ENCODE data around the gene SPTLC3. TPM values are rescaled to one million over a fixed set of nuclear protein-coding genes. Genes with fewer than 3 reads are reported as not detected.

SPTLC3 gene
- total and polyA plus RNA-seq, 2 of the 13 experiments (the other 11 are each of a cell fraction or from before 2014, with no cell fraction given) = 20.5 to 95.6 TPM

DNA sequence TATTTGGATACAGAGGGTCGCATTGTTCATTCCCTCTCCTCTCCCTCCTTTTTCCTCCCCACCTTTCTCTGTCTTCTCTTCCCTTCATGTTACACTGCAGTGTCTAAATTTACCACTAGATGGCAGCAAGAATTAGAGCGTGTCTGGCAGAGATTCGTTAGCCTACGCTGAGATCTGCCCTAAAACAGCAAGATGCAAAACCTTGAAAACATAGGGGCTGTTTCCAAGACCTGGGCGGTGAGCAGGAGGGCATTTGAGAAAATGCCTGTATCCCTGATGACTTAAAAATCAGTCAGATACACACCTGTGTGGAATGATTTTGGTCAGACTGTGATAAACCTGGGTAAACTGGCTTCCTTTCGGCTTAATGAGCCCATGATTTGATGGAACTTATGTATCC, 110.8 kb downstream of the SPTLC3 start (continued):
- TF ChIP-seq FOXJ3 (CRISPR knock-in tag; IDR thresholded peaks at IDR 0.05; ENCODE audit: borderline replicate concordance) (no peak), CBFB (CRISPR knock-in tag; IDR thresholded peaks at IDR 0.05) (no peak), ZNF10 (CRISPR knock-in tag; IDR thresholded peaks at IDR 0.05; ENCODE audit: borderline replicate concordance, low read depth) (no peak), TBP (CRISPR knock-in tag; IDR thresholded peaks at IDR 0.05) (no peak), ATRX (CRISPR knock-in tag; IDR thresholded peaks at IDR 0.05; ENCODE audit: borderline replicate concordance) (no peak), IKZF4 (CRISPR knock-in tag; IDR thresholded peaks at IDR 0.05; ENCODE audit: borderline replicate concordance, low read depth, not compliant biosample characterization) (no peak), MTF2 (CRISPR knock-in tag; IDR thresholded peaks at IDR 0.05; ENCODE audit: borderline replicate concordance) (no peak), XRCC5 (optimal IDR thresholded peaks at IDR 0.05; ENCODE audit: low read length) (peak; percentile 62), RELA (CRISPR knock-in tag; IDR thresholded peaks at IDR 0.05) (no peak), ZNF563 (CRISPR knock-in tag; IDR thresholded peaks at IDR 0.05) (no peak), E2F5 (CRISPR knock-in tag; conservative IDR thresholded peaks at IDR 0.05) (no peak), ZNF724P (CRISPR knock-in tag; IDR thresholded peaks at IDR 0.05; ENCODE audit: borderline replicate concordance) (no peak), ZNF7 (CRISPR knock-in tag; IDR thresholded peaks at IDR 0.05) (no peak; the same call in 1 of the 2 replicates), LBX2 (CRISPR knock-in tag; IDR thresholded peaks at IDR 0.05; ENCODE audit: borderline replicate concordance) (no peak), CERS6 (CRISPR knock-in tag; IDR thresholded peaks at IDR 0.05) (no peak), SMAD9 (CRISPR knock-in tag; IDR thresholded peaks at IDR 0.05) (no peak), ZNF749 (CRISPR knock-in tag; IDR thresholded peaks at IDR 0.05; ENCODE audit: borderline replicate concordance) (no peak)
- TF ChIP-seq, protein P1, sequence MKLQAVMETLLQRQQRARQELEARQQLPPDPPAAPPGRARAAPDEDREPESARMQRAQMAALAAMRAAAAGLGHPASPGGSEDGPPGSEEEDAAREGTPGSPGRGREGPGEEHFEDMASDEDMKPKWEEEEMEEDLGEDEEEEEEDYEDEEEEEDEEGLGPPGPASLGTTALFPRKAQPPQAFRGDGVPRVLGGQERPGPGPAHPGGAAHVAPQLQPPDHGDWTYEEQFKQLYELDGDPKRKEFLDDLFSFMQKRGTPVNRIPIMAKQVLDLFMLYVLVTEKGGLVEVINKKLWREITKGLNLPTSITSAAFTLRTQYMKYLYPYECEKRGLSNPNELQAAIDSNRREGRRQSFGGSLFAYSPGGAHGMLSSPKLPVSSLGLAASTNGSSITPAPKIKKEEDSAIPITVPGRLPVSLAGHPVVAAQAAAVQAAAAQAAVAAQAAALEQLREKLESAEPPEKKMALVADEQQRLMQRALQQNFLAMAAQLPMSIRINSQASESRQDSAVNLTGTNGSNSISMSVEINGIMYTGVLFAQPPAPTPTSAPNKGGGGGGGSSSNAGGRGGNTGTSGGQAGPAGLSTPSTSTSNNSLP (IDR thresholded peaks at IDR 0.05; ENCODE audit: low read depth, low read length) = peak; percentile 54; the same call in 1 of the 2 replicates
- TF ChIP-seq, protein P2, sequence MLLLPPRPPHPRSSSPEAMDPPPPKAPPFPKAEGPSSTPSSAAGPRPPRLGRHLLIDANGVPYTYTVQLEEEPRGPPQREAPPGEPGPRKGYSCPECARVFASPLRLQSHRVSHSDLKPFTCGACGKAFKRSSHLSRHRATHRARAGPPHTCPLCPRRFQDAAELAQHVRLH (CRISPR knock-in tag; IDR thresholded peaks at IDR 0.05; ENCODE audit: borderline replicate concordance, low read depth) = no peak
- TF ChIP-seq, protein P3, sequence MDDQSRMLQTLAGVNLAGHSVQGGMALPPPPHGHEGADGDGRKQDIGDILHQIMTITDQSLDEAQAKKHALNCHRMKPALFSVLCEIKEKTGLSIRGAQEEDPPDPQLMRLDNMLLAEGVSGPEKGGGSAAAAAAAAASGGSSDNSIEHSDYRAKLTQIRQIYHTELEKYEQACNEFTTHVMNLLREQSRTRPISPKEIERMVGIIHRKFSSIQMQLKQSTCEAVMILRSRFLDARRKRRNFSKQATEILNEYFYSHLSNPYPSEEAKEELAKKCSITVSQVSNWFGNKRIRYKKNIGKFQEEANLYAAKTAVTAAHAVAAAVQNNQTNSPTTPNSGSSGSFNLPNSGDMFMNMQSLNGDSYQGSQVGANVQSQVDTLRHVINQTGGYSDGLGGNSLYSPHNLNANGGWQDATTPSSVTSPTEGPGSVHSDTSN (CRISPR knock-in tag; IDR thresholded peaks at IDR 0.05; ENCODE audit: borderline replicate concordance) = no peak
- TF ChIP-seq, protein P4, sequence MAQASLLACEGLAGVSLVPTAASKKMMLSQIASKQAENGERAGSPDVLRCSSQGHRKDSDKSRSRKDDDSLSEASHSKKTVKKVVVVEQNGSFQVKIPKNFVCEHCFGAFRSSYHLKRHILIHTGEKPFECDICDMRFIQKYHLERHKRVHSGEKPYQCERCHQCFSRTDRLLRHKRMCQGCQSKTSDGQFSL (CRISPR knock-in tag; IDR thresholded peaks at IDR 0.05) = no peak
- TF ChIP-seq, protein P5, sequence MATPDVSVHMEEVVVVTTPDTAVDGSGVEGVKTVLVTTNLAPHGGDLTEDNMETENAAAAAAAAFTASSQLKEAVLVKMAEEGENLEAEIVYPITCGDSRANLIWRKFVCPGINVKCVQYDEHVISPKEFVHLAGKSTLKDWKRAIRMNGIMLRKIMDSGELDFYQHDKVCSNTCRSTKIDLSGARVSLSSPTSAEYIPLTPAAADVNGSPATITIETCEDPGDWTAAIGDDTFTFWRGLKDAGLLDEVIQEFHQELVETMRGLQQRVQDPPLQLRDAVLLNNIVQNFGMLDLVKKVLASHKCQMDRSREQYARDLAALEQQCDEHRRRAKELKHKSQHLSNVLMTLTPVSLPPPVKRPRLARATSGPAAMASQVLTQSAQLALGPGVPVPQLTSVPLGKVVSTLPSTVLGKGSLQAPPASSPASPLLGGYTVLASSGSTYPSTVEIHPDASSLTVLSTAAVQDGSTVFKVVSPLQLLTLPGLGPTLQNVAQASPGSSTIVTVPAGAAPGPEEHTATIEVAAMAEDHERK (CRISPR knock-in tag; IDR thresholded peaks at IDR 0.05; ENCODE audit: low read depth) = no peak
